Glomerular visceral epithelial cell (primary cell): ENCODE measurements around the gene CBARP.
"Not testable (repeated sequence)": the region's sequence is repeated elsewhere in the genome, so short reads cannot be mapped to it uniquely, and the experiment has no call there.

Experiments used
- DNase-seq: peaks from one replicate; pipeline ENCODE4 v3.0.0-alpha.2; 2016; ENCODE audit errors: extremely low spot score

CBARP gene

GRCh38 chr19:1213391-1214286 is 24.2 kb downstream of the CBARP start:
- DNase-seq: peak; percentile 72

DNA sequence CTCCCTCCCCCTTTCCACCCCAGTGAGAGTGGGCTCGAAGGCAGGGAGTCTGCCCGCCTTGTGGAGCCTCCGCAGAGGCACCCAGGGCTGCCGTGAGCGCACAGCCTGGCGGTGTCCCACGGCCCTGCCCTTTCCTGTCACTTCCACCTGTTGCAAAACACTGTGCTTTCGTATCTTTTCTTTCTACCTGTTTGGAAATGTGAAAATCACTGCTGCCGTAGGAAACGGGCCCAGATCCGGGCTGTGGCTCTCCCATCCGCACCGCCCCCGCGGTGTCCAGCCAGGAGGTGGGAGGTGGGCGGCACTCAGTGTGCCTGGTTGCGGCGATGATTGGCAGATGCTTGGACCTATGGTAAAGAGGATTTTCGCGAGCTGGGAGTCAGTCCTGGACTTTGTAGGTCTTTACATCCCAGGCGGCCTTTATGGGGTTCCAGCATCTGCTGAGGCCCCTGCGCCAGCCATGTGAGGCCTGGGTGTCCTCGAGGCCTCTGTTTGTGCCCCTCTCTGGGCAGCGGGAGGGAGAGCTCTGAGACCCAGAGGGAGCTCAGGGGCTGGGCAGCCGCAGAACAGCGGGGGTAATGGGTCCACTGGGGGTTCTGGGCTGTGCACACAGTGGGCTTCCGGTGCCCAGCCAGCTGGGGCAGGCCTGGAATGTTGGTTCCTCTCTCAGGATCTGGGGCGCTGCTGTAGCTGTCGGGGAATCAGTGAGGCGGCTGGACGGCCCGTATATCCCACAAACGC is 26.1 kb downstream of the CBARP start:
- no peak for DNase-seq

DNA sequence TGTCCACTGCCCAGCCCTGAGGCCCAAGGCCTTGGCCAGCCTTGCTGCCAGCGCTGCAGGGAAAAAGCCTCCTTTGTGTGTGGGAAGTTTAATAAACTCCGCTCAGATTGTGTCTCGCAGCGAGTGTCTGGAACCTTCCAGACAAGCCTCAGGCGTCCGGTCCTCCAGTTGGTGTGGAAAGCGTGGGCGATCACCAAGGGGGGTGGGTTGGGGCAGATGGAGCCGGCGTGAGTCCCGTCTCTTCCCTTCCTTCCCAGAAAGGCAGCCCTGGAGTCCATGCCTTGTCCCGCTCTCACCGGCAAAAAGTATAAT is 27.6 kb downstream of the CBARP start:
- DNase-seq: no peak

GRCh38 chr19:1208830-1209229 is 29.0 kb downstream of the CBARP start:
- not testable (repeated sequence) for DNase-seq

DNA sequence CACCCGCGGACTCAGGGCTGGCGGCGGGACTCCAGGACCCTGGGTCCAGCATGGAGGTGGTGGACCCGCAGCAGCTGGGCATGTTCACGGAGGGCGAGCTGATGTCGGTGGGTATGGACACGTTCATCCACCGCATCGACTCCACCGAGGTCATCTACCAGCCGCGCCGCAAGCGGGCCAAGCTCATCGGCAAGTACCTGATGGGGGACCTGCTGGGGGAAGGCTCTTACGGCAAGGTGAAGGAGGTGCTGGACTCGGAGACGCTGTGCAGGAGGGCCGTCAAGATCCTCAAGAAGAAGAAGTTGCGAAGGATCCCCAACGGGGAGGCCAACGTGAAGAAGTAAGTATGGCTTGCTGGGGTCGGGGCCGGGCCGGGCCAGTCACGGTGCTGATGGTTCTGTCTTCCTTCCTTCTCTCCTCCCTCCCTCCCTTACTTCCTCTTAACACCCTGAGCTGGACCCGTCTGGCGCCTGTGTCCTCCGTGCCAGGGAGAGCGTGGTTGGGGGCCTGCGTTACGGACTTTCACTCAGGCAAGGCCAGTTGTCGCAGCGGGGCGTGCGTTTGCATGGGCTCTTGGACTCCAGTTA is 30.8 kb downstream of the CBARP start:
- peak; percentile 64 for DNase-seq

DNA sequence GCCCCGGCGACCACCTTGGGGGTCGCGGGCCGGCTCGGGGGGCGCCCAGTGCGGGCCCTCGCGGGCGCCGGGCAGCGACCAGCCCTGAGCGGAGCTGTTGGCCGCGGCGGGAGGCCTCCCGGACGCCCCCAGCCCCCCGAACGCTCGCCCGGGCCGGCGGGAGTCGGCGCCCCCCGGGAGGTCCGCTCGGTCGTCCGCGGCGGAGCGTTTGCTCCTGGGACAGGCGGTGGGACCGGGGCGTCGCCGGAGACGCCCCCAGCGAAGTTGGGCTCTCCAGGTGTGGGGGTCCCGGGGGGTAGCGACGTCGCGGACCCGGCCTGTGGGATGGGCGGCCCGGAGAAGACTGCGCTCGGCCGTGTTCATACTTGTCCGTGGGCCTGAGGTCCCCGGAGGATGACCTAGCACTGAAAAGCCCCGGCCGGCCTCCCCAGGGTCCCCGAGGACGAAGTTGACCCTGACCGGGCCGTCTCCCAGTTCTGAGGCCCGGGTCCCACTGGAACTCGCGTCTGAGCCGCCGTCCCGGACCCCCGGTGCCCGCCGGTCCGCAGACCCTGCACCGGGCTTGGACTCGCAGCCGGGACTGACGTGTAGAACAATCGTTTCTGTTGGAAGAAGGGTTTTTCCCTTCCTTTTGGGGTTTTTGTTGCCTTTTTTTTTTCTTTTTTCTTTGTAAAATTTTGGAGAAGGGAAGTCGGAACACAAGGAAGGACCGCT is 31.5 kb downstream of the CBARP start:
- no peak for DNase-seq

DNA sequence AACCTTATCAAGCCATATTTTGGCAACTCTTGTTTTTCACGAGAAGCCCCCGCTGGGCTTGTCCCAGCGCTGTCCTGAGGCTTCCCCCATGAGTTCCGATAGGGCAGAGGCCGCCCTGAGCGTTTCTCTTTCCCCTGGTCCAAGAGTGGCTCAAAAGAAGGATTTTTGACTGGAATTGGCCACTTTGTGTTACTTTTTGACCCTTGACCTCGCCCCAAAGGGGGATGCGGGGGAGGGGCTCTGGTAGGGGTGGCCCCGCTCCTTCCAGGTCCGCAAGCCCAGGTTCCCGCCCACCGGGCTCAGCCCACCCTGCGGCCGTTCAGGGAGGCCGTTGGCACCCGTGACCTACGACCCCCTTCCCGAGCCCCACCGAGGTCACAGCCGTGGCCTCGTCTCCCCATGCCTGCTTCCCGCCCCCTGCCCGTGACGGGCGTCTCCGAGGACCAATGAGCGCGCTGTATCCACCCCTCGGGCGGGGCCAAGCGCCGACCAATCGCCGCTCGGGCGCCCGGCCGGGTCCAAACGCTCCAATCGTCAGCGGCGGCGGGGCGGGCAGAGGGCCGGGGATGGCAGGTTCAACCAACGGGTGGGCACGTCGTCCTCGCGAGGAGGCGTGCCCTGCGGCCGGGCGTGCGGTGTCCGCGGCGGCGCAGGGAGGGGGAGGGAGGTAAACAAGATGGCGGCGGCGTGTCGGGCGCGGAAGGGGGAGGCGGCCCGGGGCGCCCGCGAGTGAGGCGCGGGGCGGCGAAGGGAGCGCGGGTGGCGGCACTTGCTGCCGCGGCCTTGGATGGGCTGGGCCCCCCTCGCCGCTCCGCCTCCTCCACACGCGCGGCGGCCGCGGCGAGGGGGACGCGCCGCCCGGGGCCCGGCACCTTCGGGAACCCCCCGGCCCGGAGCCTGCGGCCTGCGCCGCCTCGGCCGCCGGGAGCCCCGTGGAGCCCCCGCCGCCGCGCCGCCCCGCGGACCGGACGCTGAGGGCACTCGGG is 32.4 kb downstream of the CBARP start, which contains the start of gene STK11:
Gene STK11, plus strand, starts transcription at position 665 of the 986 bp plus-strand sequence. CDS start 1,136 bp downstream, outside the sequence.
- peak; percentile 98 for DNase-seq

DNA sequence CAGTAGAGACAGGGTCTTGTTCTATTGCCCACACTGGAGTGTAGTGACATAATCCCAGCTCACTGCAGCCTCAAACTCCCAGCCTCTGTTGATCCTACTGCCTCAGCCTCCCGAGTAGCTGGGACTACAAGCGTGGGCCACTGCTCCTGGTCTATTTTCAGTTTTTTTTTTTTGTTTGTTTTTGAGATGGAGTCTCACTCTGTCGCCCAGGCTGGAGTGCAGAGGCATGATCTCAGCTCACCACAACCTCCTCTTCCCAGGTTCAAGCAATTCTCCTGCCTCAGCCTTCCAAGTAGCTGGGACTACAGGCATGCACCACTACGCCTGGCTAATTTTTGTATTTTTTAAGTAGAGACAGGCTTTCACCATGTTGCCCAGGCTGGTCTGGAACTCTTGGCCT is 37.2 kb downstream of the CBARP start:
- DNase-seq: not testable (repeated sequence)

DNA sequence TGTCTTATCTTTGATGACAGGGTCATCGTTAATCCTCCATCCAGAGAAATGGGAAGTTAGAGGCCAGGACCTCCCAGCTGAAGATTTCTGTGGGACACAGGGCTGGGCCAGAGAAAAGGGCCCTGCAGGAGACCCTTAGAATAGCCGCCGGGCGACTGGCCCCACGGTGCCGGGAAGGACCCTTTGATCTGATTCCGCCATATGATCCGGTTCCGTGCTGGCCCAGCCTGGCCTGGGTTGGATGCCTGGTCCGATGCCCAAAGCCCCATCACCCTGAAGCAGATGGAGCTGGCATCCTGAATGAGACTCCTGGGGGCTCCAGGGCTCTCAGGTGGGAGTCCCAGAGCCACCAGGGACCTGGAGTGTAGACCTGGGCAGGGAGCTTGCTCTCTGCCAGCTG is 38.3 kb downstream of the CBARP start:
- no peak for DNase-seq

DNA sequence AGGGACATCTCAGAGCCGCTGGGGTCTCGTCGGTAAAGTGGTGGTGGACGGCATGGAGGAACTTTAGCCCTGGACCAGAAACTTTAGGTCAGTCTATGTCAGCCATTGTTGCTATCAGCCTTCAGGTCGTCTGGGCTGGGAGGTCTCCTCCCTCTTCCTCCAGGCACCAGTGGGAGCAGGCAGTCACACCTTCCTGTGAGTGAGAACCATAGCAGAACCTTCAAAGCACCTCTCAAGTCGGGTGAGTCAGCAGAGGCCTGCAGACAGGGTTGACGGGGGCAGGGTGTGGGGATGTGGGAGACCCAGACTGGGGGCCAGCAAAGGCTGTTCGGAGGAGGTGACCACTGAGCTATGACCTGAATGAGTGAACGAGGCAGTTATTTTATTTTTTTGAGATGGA is 48.4 kb downstream of the CBARP start:
- peak; percentile 84 for DNase-seq

- peak; percentile 85 for DNase-seq
Measured at GRCh38 chr19:1183543-1184172, 54.1 kb downstream of the CBARP start.

GRCh38 chr19:1182727-1183126 is 55.1 kb downstream of the CBARP start:
- DNase-seq: no peak

DNA sequence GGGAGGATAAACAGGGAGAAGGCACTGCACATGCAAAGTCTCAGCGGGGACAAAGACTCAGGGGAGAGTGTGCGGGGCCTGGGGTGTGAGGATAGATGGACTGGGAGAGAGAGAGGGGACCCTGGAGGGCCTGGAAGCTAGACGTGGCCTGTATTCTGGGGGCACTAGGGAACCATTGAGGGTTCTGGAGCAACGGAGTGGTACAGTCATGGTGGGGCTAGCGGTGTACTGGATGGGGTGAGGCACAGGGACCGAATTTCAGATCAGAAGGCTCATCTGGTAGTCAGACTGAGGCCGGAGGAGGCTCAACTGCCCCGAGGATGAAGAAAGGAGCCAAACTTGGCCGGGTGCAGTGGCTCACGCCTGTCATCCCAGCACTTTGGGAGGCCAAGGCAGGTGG is 55.7 kb downstream of the CBARP start:
- no peak for DNase-seq

GRCh38 chr19:1181606-1182005 is 56.2 kb downstream of the CBARP start:
- DNase-seq: no peak
